ENCODE results near the gene HDAC4.

The HDAC4 gene

DNA sequence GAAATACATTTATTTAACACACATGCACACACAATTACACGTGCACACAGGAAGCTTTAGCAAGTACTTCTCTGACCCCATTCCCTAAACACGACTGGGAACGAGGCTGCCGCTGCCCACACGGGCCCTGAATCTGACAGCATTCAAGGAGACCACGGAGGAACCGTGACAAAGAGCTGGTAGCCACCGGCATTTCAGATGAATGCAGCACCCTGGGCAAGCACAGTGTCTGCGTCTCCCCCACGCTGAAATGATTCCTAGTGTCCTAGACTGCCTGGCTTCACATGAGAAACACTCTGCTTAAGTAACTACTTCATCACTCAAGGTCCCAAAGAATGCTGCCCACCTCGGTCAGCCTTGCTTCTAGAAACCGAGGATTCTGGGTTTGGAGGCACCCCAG lies 95.0 kb downstream of the HDAC4 start:
- no peak for DNase-seq

- DNase-seq, result no peak
Measured at GRCh38 chr2:239305222-239305575, 95.6 kb downstream of the HDAC4 start.

- no peak for DNase-seq
Measured at GRCh38 chr2:239304533-239305221, 96.1 kb downstream of the HDAC4 start.

DNA sequence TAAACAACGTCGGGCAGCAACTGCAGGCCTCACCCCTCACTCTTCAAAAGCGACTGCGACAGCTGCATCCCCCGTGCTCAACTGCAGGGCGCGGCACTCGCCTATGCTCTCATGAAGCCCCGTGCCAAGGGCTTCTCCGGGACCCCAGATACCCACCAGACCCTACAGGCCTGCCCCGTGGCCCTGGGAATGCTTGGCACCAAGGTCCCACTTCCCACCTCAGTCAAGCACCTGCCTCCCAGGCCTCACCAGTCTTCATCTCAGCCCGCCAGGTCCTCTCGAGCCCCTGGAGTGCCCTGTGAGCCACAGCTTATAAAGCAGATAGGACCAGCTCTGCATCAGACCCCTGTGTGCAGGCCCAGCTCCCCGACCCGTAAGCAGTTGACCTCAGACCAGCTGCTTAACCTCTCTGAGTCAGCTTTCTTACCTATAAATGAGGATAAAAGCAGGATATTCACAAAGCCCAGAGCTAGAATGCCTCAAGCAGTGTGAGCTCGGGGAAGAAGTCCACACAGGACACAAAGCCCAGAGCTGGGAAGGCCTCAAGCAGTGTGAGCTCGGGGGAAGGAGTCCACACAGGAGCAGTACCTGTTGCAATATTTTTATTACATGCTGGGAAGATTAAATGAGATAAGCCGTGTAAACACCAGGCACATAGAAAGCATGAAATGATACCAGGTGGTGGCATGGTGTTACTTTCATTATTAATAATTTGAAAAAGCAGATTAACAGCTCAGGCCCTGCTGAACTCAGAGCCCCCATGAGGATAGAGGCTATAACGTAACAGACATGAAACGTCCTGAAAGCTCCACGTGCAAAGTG lies 96.9 kb downstream of the HDAC4 start:
- no peak for DNase-seq

GRCh38 chr2:239302808-239303557 lies 97.8 kb downstream of the HDAC4 start:
- no peak for DNase-seq

GRCh38 chr2:239302083-239302807 lies 98.6 kb downstream of the HDAC4 start:
- no peak for DNase-seq

- DNase-seq, result no peak
Measured at GRCh38 chr2:239300871-239301735, 99.7 kb downstream of the HDAC4 start.

GRCh38 chr2:239300242-239300641 lies 100.6 kb downstream of the HDAC4 start:
- no peak for DNase-seq

GRCh38 chr2:239299218-239299939 lies 101.4 kb downstream of the HDAC4 start:
- DNase-seq, result no peak

DNA sequence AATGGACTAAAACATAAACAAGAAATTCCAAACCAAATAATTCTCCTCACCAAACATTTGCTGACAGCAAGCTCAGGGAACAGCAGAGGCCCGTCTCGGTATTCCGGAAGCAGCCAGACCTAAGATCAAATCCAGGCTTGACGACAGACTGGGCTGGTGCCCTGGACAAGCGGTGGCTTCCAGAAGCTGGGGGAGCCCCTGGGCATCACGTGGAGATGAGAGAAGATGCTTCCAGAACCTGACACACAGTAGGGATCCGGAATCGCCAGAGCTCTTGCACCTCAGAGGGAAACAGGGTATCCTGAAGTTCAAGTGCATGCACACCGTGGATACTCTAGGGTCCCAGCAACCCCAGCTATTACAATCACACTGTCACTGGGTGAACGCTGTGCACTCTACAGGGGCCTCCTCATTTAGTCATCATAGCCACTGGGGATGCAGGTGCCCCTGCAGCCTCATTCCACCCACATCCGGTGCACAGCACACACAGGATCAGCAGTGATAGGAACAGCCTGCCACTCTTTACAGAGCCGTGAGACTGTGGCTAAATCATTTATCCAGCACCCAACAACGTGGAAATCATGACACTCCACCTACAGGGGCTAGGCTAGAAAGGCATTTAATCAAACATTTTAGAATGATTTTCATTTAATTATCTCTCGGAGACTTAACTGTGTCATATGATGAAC lies 102.6 kb downstream of the HDAC4 start:
- no peak for DNase-seq

DNA sequence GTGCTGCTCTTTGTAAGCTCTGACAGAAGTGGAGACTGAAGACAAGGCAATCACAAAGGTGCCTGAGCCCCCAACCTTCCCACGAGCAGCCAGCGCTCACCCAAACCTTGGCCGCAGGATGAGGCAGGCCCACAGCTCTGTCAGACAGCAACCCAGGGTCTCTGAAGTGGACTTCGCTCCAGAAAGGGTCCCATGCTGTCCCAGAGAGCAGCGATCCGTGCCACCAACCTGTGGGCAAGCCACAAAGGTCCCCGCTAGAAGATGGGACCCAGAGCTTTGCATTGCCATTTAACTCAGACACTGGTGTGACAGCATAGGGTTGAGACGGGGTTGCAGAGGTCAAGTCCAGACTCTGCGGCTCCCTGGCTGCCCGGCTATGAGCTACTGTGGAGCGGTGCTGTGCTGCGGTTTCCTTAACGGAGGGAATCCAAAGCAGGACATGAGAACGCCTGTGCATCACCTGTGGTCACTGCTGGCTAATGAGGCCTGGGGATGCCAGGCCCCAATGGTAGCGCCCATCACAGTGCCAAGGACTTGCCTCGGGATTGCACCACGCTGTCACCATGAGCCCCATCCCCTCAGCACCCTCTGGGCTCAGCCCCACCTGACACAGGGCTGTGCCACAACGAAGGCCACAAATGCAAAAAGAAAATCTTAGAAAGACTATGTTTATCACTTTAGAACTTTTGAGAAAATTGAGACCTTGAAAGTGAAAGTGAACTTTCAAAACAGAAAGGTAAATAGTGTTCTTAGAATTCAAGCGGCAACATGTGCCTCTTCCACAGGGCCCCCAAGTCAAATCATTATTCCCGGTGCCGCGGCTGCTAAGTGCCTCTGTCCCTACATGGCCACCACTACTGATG lies 103.4 kb downstream of the HDAC4 start:
- DNase-seq, result no peak

- DNase-seq, result no peak
Measured at GRCh38 chr2:239296020-239296932, 104.5 kb downstream of the HDAC4 start.

DNA sequence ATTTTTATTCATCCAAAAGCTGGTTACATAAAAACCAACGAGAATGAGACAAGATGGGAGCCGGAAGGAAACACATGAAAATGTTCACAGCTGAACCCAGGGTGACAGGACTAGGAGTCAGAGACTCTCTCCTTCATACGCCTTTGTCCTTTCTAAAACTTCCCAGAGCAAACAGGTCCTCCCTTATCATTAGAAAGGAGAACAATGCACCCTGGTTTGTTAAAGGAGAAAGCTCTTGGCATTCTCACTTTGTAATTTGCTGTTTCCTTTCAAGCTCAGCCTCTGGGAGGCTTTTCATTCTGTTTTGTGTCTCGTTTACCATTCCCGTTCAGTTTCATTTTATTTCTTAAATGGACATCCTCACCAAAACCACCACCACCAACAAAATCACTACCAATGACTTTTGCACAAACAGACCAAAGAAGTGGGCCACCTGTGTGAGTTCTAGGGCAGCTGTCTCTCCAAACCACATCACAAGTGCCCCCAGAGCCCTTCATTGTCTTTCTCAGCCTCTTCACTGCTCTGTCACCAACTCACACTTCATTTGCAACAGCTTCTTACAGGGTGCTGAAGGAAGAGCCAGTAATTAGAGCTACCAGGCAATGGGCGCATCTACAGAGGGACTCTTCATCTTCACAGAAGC lies 105.3 kb downstream of the HDAC4 start:
- no peak for DNase-seq

GRCh38 chr2:239294571-239295054 lies 106.2 kb downstream of the HDAC4 start:
- DNase-seq, result no peak

DNA sequence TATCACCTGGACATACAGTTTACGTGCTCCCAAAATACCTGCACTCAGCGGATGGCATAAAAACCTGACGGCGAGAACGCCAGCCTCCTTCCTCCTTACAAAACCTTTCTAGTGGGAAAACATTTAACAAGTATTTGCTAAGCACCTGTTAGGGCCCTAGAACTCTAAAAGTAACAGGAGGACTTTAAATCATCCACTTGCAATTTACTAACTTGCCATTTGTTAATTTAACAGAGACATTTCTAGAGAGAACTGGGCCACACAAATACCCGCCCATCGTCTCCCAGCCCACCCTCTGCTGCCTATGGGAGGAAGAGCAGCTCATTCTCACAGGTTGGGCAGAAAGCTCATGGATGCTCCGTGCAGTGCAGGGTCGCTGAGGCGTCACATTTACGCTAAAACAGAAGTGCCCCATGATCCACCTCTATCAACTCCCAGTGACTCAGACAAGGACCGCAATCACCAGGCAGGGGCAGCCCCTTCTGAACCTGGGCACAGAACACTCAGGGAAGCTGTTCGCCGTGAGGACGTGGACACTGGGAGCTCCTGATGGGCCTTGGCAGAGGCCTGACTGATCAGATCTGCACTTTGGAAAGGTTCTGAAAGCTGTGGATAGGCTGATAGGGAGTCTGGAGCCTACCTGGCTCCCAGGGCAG lies 106.9 kb downstream of the HDAC4 start:
- no peak for DNase-seq

GRCh38 chr2:239292959-239293774 lies 107.7 kb downstream of the HDAC4 start:
- DNase-seq, result no peak

All from amniotic stem cell (primary cell).